GM23338 (cell line): Measurements from ENCODE around the gene PTCH2. TPM values are rescaled to one million over a fixed set of nuclear protein-coding genes. Genes with fewer than 3 reads are reported as not detected.

ENCODE experiments used
- ATAC-seq: fragments of 200-7000 bp; cut with Tn5 transposase; 3 replicates; pipeline ENCODE4 v1.9.1; 2020
- DNase-seq: peaks from one replicate; pipeline ENCODE4 v3.0.0-alpha.2; 2015; ENCODE audit warnings: low spot score
- H2AFZ ChIP-seq: fragments of 200-600 bp; sonication (generic); 2 replicates; pipeline ENCODE4 v1.8.0; 2016; ENCODE audit warnings: antibody characterized with exemption, mild to moderate bottlenecking, moderate library complexity
- H3F3A ChIP-seq: fragments of 200-600 bp; sonication (generic); replicated peaks from 2 replicates; pipeline ENCODE4 v1.8.0; 2017; ENCODE audit warnings: antibody characterized with exemption, mixed run types, low read depth
- H3K27ac ChIP-seq: fragments of 200-600 bp; sonication (generic); 2 replicates; pipeline ENCODE4 v1.6.1; 2016; ENCODE audit warnings: low read depth
- H3K27me3 ChIP-seq: fragments of 200-600 bp; sonication (generic); 2 replicates; pipeline ENCODE4 v1.8.0; 2016; ENCODE audit warnings: mild to moderate bottlenecking, mixed run types, moderate library complexity; ENCODE audit not compliant: insufficient read depth
- H3K36me3 ChIP-seq: fragments of 200-600 bp; sonication (generic); 2 replicates; pipeline ENCODE4 v1.8.0; 2016; ENCODE audit warnings: mild to moderate bottlenecking; ENCODE audit not compliant: insufficient read depth
- H3K4me1 ChIP-seq: fragments of 200-600 bp; sonication (generic); 2 replicates; pipeline ENCODE4 v1.8.0; 2016; ENCODE audit warnings: mild to moderate bottlenecking, moderate library complexity; ENCODE audit not compliant: insufficient read depth
- H3K4me2 ChIP-seq: fragments of 200-600 bp; sonication (generic); 2 replicates; pipeline ENCODE4 v1.7.1; 2017; ENCODE audit warnings: mixed run types
- H3K4me3 ChIP-seq: fragments of 200-600 bp; sonication (generic); 2 replicates; pipeline ENCODE4 v1.6.1; 2016; ENCODE audit warnings: mixed run types
- H3K79me2 ChIP-seq: fragments of 200-600 bp; sonication (generic); replicated peaks from 2 replicates; pipeline ENCODE4 v1.8.0; 2017; ENCODE audit warnings: mild to moderate bottlenecking; ENCODE audit not compliant: insufficient read depth
- H3K9me2 ChIP-seq: fragments of 200-600 bp; sonication (generic); 2 replicates; pipeline ENCODE4 v1.8.0; 2017; ENCODE audit not compliant: insufficient read depth
- H4K20me1 ChIP-seq: fragments of 200-600 bp; sonication (generic); replicated peaks from 2 replicates; pipeline ENCODE4 v1.8.0; 2017; ENCODE audit warnings: mild to moderate bottlenecking; ENCODE audit not compliant: insufficient read depth
- H3K27ac Mint-ChIP-seq: 2 replicates; pipeline ENCODE4 v1.8.0; 2020; ENCODE audit warnings: inconsistent platforms, mild to moderate bottlenecking, moderate library complexity, mixed read lengths
- H3K27me3 Mint-ChIP-seq: 3 replicates; pipeline ENCODE4 v1.8.0; 2022; ENCODE audit warnings: low read depth, mild to moderate bottlenecking, moderate library complexity, mixed read lengths, inconsistent platforms; ENCODE audit not compliant: insufficient read depth, poor library complexity
- H3K36me3 Mint-ChIP-seq: 3 replicates; pipeline ENCODE4 v1.8.0; 2021; ENCODE audit warnings: low read depth, mild to moderate bottlenecking, inconsistent platforms, moderate library complexity, mixed read lengths
- H3K4me1 Mint-ChIP-seq: 3 replicates; pipeline ENCODE4 v1.8.0; 2020; ENCODE audit warnings: mild to moderate bottlenecking, inconsistent platforms, mixed read lengths
- H3K4me3 Mint-ChIP-seq: 3 replicates; pipeline ENCODE4 v1.8.0; 2021; ENCODE audit warnings: moderate library complexity, mild to moderate bottlenecking, inconsistent platforms, mixed read lengths
- H3K9me3 Mint-ChIP-seq: 3 replicates; pipeline ENCODE4 v1.8.0; 2020; ENCODE audit warnings: moderate library complexity, mild to moderate bottlenecking, inconsistent platforms, mixed read lengths
- REST ChIP-seq: IDR thresholded peaks from one replicate; pipeline ENCODE4 v1.6.1; 2018; ENCODE audit warnings: antibody characterized with exemption; ENCODE audit not compliant: unreplicated experiment
- ZNF114 ChIP-seq: fragments of 250-450 bp; sonication (Bioruptor Pico); IDR thresholded peaks from 2 replicates; pipeline ENCODE4 v1.5.0; 2020; ENCODE audit warnings: mild to moderate bottlenecking, moderate library complexity
- ZNF331 ChIP-seq: fragments of 250-450 bp; sonication (Bioruptor Pico); IDR thresholded peaks from 2 replicates; pipeline ENCODE4 v1.5.0; 2020; ENCODE audit warnings: low read depth, mild to moderate bottlenecking, moderate library complexity
- polyA plus RNA-seq: library from polyadenylated mRNA; unstranded; fragments of >200 nt; fragmentation: Nextera tagmentation; extraction: Ambion mirVana; gene quantifications from 2 replicates; pipeline ENCODE4 v1.2.1, GENCODE V29; 2016
- total RNA-seq: library from RNA; depleted of rRNA; stranded (reverse); fragments of >200 nt; shearing (Covaris generic); gene quantifications from 2 replicates; pipeline ENCODE4 v1.2.3, GENCODE V29; 2014
- TF ChIP-seq, protein P1 (sequence below): fragments of 250-450 bp; sonication (Bioruptor Pico); IDR thresholded peaks from 2 replicates; pipeline ENCODE4 v1.5.0; 2020; ENCODE audit warnings: mild to moderate bottlenecking, moderate library complexity

PTCH2 gene
- total and polyA plus RNA-seq, 2 experiments from 2014 or later: 0.63 to 0.74 TPM

- TF ChIP-seq, protein P1, sequence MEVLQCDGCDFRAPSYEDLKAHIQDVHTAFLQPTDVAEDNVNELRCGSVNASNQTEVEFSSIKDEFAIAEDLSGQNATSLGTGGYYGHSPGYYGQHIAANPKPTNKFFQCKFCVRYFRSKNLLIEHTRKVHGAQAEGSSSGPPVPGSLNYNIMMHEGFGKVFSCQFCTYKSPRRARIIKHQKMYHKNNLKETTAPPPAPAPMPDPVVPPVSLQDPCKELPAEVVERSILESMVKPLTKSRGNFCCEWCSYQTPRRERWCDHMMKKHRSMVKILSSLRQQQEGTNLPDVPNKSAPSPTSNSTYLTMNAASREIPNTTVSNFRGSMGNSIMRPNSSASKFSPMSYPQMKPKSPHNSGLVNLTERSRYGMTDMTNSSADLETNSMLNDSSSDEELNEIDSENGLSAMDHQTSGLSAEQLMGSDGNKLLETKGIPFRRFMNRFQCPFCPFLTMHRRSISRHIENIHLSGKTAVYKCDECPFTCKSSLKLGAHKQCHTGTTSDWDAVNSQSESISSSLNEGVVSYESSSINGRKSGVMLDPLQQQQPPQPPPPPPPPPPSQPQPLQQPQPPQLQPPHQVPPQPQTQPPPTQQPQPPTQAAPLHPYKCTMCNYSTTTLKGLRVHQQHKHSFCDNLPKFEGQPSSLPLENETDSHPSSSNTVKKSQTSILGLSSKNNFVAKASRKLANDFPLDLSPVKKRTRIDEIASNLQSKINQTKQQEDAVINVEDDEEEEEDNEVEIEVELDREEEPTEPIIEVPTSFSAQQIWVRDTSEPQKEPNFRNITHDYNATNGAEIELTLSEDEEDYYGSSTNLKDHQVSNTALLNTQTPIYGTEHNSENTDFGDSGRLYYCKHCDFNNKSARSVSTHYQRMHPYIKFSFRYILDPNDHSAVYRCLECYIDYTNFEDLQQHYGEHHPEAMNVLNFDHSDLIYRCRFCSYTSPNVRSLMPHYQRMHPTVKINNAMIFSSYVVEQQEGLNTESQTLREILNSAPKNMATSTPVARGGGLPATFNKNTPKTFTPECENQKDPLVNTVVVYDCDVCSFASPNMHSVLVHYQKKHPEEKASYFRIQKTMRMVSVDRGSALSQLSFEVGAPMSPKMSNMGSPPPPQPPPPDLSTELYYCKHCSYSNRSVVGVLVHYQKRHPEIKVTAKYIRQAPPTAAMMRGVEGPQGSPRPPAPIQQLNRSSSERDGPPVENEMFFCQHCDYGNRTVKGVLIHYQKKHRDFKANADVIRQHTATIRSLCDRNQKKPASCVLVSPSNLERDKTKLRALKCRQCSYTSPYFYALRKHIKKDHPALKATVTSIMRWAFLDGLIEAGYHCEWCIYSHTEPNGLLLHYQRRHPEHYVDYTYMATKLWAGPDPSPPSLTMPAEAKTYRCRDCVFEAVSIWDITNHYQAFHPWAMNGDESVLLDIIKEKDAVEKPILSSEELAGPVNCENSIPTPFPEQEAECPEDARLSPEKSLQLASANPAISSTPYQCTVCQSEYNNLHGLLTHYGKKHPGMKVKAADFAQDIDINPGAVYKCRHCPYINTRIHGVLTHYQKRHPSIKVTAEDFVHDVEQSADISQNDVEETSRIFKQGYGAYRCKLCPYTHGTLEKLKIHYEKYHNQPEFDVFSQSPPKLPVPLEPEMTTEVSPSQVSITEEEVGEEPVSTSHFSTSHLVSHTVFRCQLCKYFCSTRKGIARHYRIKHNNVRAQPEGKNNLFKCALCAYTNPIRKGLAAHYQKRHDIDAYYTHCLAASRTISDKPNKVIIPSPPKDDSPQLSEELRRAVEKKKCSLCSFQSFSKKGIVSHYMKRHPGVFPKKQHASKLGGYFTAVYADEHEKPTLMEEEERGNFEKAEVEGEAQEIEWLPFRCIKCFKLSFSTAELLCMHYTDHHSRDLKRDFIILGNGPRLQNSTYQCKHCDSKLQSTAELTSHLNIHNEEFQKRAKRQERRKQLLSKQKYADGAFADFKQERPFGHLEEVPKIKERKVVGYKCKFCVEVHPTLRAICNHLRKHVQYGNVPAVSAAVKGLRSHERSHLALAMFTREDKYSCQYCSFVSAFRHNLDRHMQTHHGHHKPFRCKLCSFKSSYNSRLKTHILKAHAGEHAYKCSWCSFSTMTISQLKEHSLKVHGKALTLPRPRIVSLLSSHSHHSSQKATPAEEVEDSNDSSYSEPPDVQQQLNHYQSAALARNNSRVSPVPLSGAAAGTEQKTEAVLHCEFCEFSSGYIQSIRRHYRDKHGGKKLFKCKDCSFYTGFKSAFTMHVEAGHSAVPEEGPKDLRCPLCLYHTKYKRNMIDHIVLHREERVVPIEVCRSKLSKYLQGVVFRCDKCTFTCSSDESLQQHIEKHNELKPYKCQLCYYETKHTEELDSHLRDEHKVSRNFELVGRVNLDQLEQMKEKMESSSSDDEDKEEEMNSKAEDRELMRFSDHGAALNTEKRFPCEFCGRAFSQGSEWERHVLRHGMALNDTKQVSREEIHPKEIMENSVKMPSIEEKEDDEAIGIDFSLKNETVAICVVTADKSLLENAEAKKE (CRISPR knock-in tag): no peak
- TF ChIP-seq ZNF331 (CRISPR knock-in tag): no peak
Measured at GRCh38 chr1:44830900-44831304, 12.2 kb downstream of the PTCH2 start (continued).

GRCh38 chr1:44829506-44830384 is 13.3 kb downstream of the PTCH2 start:
- ATAC-seq: no peak
- Mint-ChIP-seq H3K4me3 (no peak overlapping the region), H3K9me3 (no peaks in the 10 kb centered on the region), H3K36me3 (no peaks in the 10 kb centered on the region), H3K4me1 (peaks cover 19% of the 10 kb centered on the region), H3K27me3 (peaks cover 6% of the 10 kb centered on the region), H3K27ac (no peak overlapping the region)
- no peak overlapping the region for H3K4me3 ChIP-seq
- no peak for DNase-seq
- no peaks in the 10 kb centered on the region for H3K36me3 ChIP-seq
- no peaks in the 10 kb centered on the region for H3K27me3 ChIP-seq
- H3K9me2 ChIP-seq: no peaks in the 10 kb centered on the region
- no peak overlapping the region for H3K27ac ChIP-seq
- H2AFZ ChIP-seq: no peak overlapping the region
- no peaks in the 10 kb centered on the region for H3F3A ChIP-seq
- H4K20me1 ChIP-seq: no peaks in the 10 kb centered on the region
- H3K79me2 ChIP-seq: no peaks in the 10 kb centered on the region
- H3K4me2 ChIP-seq: no peak overlapping the region
- H3K4me1 ChIP-seq: no peaks in the 10 kb centered on the region
- TF ChIP-seq, protein P1 (CRISPR knock-in tag): no peak
- TF ChIP-seq REST (no peak), ZNF114 (CRISPR knock-in tag) (no peak)
